ENCODE data around the gene CCKAR. TPM values are rescaled to one million over a fixed set of nuclear protein-coding genes. Genes with fewer than 3 reads are reported as not detected.

CCKAR gene
- total RNA-seq, 1 experiment from 2014 or later: not detected

- no TSS peak for BruUV-seq (replicated peaks)
- no peaks in the 10 kb centered on the region for H3K27me3 ChIP-seq (ENCODE audit: control insufficient read depth, insufficient read depth, low read length)
- in situ Hi-C loops (cut with HindIII; ENCODE audit: low pct_unique_long_range_greater_than_20kb, low sequenced_read_pairs) (no loop called here), intact Hi-C loops (cut with micrococcal nuclease; ENCODE audit: unreplicated experiment) (no loop called here)
- H3K4me1 ChIP-seq (ENCODE audit: control insufficient read depth, insufficient read depth, low read length): no peaks in the 10 kb centered on the region
- ATAC-seq (no peak), DNase-seq (ENCODE audit: low read depth, low spot score) (no peak)
- no peak overlapping the region for H3K27ac ChIP-seq (ENCODE audit: low read length)
- no peaks in the 10 kb centered on the region for H3K36me3 ChIP-seq (ENCODE audit: control insufficient read depth, insufficient read depth, low read length)
- H3K9me3 ChIP-seq (ENCODE audit: control insufficient read depth, insufficient read depth, low read depth, low read length): no peaks in the 10 kb centered on the region
- ChIA-PET CTCF (interaction anchor here (0.5 to 0.7 kb wide), 3 partner anchors 378 to 470 kb away, joined by 3 to 4 read pairs (median 4); no protein-coding TSS in a partner anchor), POLR2A (interaction anchor here (0.6 kb wide), 1 partner anchor 36 kb away, joined by 7 read pairs; no protein-coding TSS in a partner anchor)
- no peak overlapping the region for H3K4me3 ChIP-seq (ENCODE audit: low read depth in 2 of 2, low read length in 2 of 2)
- TF ChIP-seq POLR2AphosphoS5 (IDR thresholded peaks at IDR 0.05; ENCODE audit: low read depth, low read length): no peak
- TF ChIP-seq REST (IDR thresholded peaks at IDR 0.05; ENCODE audit: insufficient read depth in 1 of 2, low read depth in 2 of 2, low read length in 1 of 2): no peak
- TF ChIP-seq SIN3A (IDR thresholded peaks at IDR 0.05; ENCODE audit: borderline replicate concordance, insufficient read depth, low read depth, low read length): no peak
- no peak for TF ChIP-seq TCF7L2 (IDR thresholded peaks at IDR 0.05; ENCODE audit: low read depth, low read length)
- TF ChIP-seq CTCF (IDR thresholded peaks at IDR 0.05): no peak
These were observed 32.1 kb downstream of the CCKAR start for GRCh38 chr4:26458157-26458561.

DNA sequence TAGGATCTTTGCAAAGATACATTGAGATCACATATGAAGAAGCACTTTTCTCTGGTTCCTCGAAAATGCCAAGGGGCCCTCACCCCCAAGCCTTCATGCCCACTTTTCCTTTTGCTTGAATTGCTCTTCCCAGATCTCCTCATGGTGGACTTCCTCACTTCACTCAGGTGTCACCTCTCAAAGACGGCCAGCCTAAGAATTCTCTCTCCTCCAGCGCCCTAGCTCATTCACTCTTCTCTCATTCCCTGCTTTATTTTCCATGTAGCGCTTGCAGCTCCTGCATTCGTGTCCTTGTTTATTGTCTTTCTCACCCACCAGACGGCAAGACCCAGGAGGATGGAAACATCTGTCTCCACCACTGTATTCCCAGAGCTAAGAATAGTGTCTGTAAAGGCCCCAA lies 32.9 kb downstream of the CCKAR start:
- in situ Hi-C loops (cut with HindIII; ENCODE audit: low pct_unique_long_range_greater_than_20kb, low sequenced_read_pairs): no loop called here
- Histone ChIP-seq H3K36me3 (ENCODE audit: control insufficient read depth, insufficient read depth, low read length) (no peaks in the 10 kb centered on the region), H3K27me3 (ENCODE audit: control insufficient read depth, insufficient read depth, low read length) (no peaks in the 10 kb centered on the region), H3K4me1 (ENCODE audit: control insufficient read depth, insufficient read depth, low read length) (no peaks in the 10 kb centered on the region), H3K27ac (ENCODE audit: low read length) (no peak overlapping the region), H3K4me3 (ENCODE audit: low read depth in 2 of 2, low read length in 2 of 2) (no peak overlapping the region), H3K9me3 (ENCODE audit: control insufficient read depth, insufficient read depth, low read depth, low read length) (no peaks in the 10 kb centered on the region)
- ATAC-seq (no peak), DNase-seq (ENCODE audit: low read depth, low spot score) (no peak)
- BruUV-seq (replicated peaks): no TSS peak
- ChIA-PET CTCF (no interaction called here), POLR2A (no interaction called here)
- TF ChIP-seq POLR2AphosphoS5 (IDR thresholded peaks at IDR 0.05; ENCODE audit: low read depth, low read length) (no peak), SIN3A (IDR thresholded peaks at IDR 0.05; ENCODE audit: borderline replicate concordance, insufficient read depth, low read depth, low read length) (no peak), TCF7L2 (IDR thresholded peaks at IDR 0.05; ENCODE audit: low read depth, low read length) (no peak), REST (IDR thresholded peaks at IDR 0.05; ENCODE audit: insufficient read depth in 1 of 2, low read depth in 2 of 2, low read length in 1 of 2) (no peak), CTCF (IDR thresholded peaks at IDR 0.05) (no peak)
- intact Hi-C loops (cut with micrococcal nuclease; ENCODE audit: unreplicated experiment): no loop called here

Measured in Panc1 (cell line).